Pancreas (tissue), 10 donors: Measurements from ENCODE around the gene TMEM170B. TPM values are rescaled to one million over a fixed set of nuclear protein-coding genes. Genes with fewer than 3 reads are reported as not detected.

ENCODE experiments used
- ATAC-seq, 4 donors: fragments of 200-7000 bp; cut with Tn5 transposase; one replicate each; pipeline versions ENCODE4 v1.8.0 to v1.9.1; 2020; ENCODE audit warnings: mild to moderate bottlenecking in 4 of 4, moderate library complexity in 4 of 4
- DNase-seq, 6 donors: peaks; one replicate each; pipeline ENCODE4 v3.0.0-alpha.2; 2020
- FAIRE-seq: peaks from 2 replicates; lab custom pipeline; 2012; peaks lifted over from hg19 to GRCh38; lab: Jason Lieb, UNC
- H3K27ac ChIP-seq, 4 donors: fragments of 200-600 bp; sonication (generic); 1 replicate in 3 of 4; 2 replicates in 1 of 4; pipeline versions ENCODE4 v1.5.0 to v1.8.0; 2020
- H3K27me3 ChIP-seq, 4 donors: fragments of 200-600 bp; one replicate each; pipeline ENCODE4 v1.8.0; 2021
- H3K36me3 ChIP-seq, 3 donors: fragments of 200-600 bp; sonication (generic) in 1 of 3; one replicate each; pipeline versions ENCODE4 v1.5.0 to v1.8.0; 2020 to 2021
- H3K4me1 ChIP-seq, 3 donors: fragments of 200-600 bp; one replicate each; pipeline ENCODE4 v1.8.0; 2021
- H3K4me3 ChIP-seq, 4 donors: fragments of 200-600 bp; sonication (generic) in 2 of 4; one replicate each; pipeline versions ENCODE4 v1.5.0 to v1.8.0; 2020 to 2021
- H3K9me3 ChIP-seq, 4 donors: fragments of 200-600 bp; one replicate each; pipeline ENCODE4 v1.8.0; 2021
- WGBS, 2 donors: extraction: QIAGEN DNeasy Blood & Tissue Kit; methylation state at CpG; one replicate each; pipeline ENCODE4 v1.1.7; 2013; 5-methylcytosine and 5-hydroxymethylcytosine counted together
- intact Hi-C, 3 donors: fragments of 100-400 bp; cut with DNase I; formaldehyde crosslinking; loops; one replicate each; pipeline versions ENCODE4 v1.11.1 to v1.14.2; 2022
- polyA plus RNA-seq, 2 donors: library from polyadenylated mRNA; stranded (reverse); fragments of 200-250 nt; gene quantifications; one replicate each; pipeline ENCODE4 v1.2.3, GENCODE V29; 2013
- total RNA-seq, 6 donors: library from RNA; stranded (reverse); fragmentation: NEBNext Ultra II Directional in 4 of 6; extraction: Animal tissue kit (Norgen Biotek cat#: 25700) in 4 of 6; gene quantifications; one replicate each; pipeline versions ENCODE4 v1.2.1 to v1.2.4, GENCODE V29; 2021 to 2023
- TF ChIP-seq, protein P1 (sequence below), 4 donors: fragments of 200-600 bp; sonication (generic) in 3 of 4; IDR thresholded peaks; one replicate each; pipeline versions ENCODE4 v1.5.0 to v1.8.0; 2021; ENCODE audit warnings: antibody characterized with exemption in 4 of 4
- donor health status: healthy with polysubstance abuse.
- donor health status: DM: no; HTN: no; CAD: no; lungs with moderate emphysema.
- donor health status: DM: no; HTN: no; CAD: no.
- donor health status: control.
- donor health status: control.
- donor health status: Bipolar disorder and iron deficiency.
- donor health status: DM: yes; HTN: yes; CAD: no.
- donor health status: DM: no; HTN: no; CAD: no.
- donor health status: DM: no; HTN: no; CAD: no.
- donor health status: DM: yes; HTN: yes; CAD: no.

Gene TMEM170B
- total and polyA plus RNA-seq, 8 donors, result 0.49 to 2.3 (median 1.4) TPM

- intact Hi-C loops, result no loop called here
- H3K4me1 ChIP-seq, result peaks cover 0 to 21% (median 11%) of the 10 kb centered on the region in 3 donors
- no peaks in the 10 kb centered on the region for H3K9me3 ChIP-seq
- peak; percentile 7 to 22 (median 18) for ATAC-seq
- WGBS, 2 donors, result 7 to 8% methylated on average over 2 of the region's 2 CpGs
- no peaks in the 10 kb centered on the region for H3K36me3 ChIP-seq
- no peak overlapping the region for H3K4me3 ChIP-seq
- TF ChIP-seq, protein P1, sequence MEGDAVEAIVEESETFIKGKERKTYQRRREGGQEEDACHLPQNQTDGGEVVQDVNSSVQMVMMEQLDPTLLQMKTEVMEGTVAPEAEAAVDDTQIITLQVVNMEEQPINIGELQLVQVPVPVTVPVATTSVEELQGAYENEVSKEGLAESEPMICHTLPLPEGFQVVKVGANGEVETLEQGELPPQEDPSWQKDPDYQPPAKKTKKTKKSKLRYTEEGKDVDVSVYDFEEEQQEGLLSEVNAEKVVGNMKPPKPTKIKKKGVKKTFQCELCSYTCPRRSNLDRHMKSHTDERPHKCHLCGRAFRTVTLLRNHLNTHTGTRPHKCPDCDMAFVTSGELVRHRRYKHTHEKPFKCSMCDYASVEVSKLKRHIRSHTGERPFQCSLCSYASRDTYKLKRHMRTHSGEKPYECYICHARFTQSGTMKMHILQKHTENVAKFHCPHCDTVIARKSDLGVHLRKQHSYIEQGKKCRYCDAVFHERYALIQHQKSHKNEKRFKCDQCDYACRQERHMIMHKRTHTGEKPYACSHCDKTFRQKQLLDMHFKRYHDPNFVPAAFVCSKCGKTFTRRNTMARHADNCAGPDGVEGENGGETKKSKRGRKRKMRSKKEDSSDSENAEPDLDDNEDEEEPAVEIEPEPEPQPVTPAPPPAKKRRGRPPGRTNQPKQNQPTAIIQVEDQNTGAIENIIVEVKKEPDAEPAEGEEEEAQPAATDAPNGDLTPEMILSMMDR (IDR thresholded peaks at IDR 0.05), result no peak
- FAIRE-seq, result no peak
- peak in 4 of 6 donors; percentile 29 to 61 (median 46) for DNase-seq
- no peak overlapping the region for H3K27ac ChIP-seq
- no peaks in the 10 kb centered on the region for H3K27me3 ChIP-seq
These were observed 1.7 kb upstream of the TMEM170B start for GRCh38 chr6:11535801-11536230.

GRCh38 chr6:11536795-11537194 lies 754 bp upstream of the TMEM170B start:
- TF ChIP-seq, protein P1 (IDR thresholded peaks at IDR 0.05), result no peak
- 0 to 1% methylated on average over 12 of the region's 12 CpGs for WGBS, 2 donors
- H3K27ac ChIP-seq, result peak overlapping the region; percentile 51 to 77 (median 73)
- no peak for ATAC-seq
- H3K4me1 ChIP-seq, result peaks cover 0 to 21% (median 11%) of the 10 kb centered on the region in 3 donors
- no peaks in the 10 kb centered on the region for H3K36me3 ChIP-seq
- intact Hi-C loops, result no loop called here
- no peak for FAIRE-seq
- H3K9me3 ChIP-seq, result no peaks in the 10 kb centered on the region
- DNase-seq, result peak in 5 of 6 donors; percentile 22 to 56 (median 42)
- no peaks in the 10 kb centered on the region for H3K27me3 ChIP-seq
- H3K4me3 ChIP-seq, result peak overlapping the region; percentile 84 to 93 (median 88)

DNA sequence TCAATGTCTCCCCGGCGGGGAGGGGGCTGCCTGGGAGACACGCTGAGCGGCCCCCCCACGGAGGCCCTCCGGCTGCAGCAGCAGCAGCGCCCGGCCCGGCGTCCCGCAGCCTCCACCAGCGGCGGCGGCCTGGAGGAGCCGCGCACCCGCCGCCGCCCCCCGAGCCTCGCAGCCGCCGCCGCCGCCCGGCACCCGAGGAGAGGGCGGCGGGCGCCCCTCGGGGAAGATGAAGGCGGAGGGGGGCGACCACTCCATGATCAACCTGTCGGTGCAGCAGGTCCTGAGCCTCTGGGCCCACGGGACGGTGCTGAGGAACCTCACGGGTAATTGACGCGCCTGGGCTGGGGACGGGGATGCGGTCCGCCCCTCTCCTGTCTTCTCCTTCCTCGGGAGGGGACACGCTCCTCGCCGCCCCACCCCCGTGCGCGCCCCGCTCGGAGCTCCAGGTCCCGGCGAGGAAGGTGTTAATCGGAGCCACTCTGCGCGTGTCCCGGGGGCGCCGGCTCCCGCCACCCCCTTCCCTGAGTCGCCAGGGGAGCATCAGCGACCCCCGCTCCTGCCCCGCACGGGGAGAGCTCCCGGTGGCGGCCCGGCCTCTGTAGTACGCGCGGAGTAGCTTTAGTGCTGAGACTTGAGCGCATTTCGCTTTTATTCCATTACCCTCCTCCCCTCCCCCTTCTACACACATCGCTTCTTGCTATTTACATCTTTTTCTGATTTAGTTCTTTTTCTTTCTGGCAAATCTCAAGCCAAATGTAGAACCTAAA lies 686 bp downstream of the TMEM170B start:
- DNase-seq, result peak; percentile 22 to 82 (median 51)
- no peaks in the 10 kb centered on the region for H3K9me3 ChIP-seq
- 0 to 1% methylated on average over 28 to 74 of the region's 74 CpGs for WGBS, 2 donors
- FAIRE-seq, result no peak
- TF ChIP-seq, protein P1 (IDR thresholded peaks at IDR 0.05), result no peak
- peaks cover 0 to 21% (median 11%) of the 10 kb centered on the region in 3 donors for H3K4me1 ChIP-seq
- peak overlapping the region; percentile 51 to 77 (median 73) for H3K27ac ChIP-seq
- ATAC-seq, result peak; percentile 12 to 30 (median 26)
- peak overlapping the region; percentile 84 to 93 (median 88) for H3K4me3 ChIP-seq
- no peaks in the 10 kb centered on the region for H3K27me3 ChIP-seq
- no peaks in the 10 kb centered on the region for H3K36me3 ChIP-seq
- intact Hi-C loops, result no loop called here

- Histone ChIP-seq H3K27me3 (no peaks in the 10 kb centered on the region), H3K27ac (no peak overlapping the region), H3K4me3 (peak overlapping the region in 3 of 4 donors; percentile 84 to 93 (median 87)), H3K4me1 (peaks cover 0 to 21% (median 11%) of the 10 kb centered on the region in 3 donors), H3K36me3 (no peaks in the 10 kb centered on the region), H3K9me3 (no peaks in the 10 kb centered on the region)
- TF ChIP-seq, protein P1 (IDR thresholded peaks at IDR 0.05), result no peak
- no peak for FAIRE-seq
- no peak for ATAC-seq
- intact Hi-C loops, result no loop called here
- 30 to 33% methylated on average over 8 of the region's 8 CpGs for WGBS, 2 donors
- DNase-seq, result no peak
These were observed 1.4 kb downstream of the TMEM170B start for GRCh38 chr6:11538819-11539468.
